SK-N-SH (cell line): ENCODE data around the gene KCNK15. TPM values are rescaled to one million over a fixed set of nuclear protein-coding genes. Genes with fewer than 3 reads are reported as not detected.

Experiments
- CTCF ChIA-PET: fragments of 300-600, 350-600 bp; formaldehyde crosslinking; extraction: SDS; loops from one replicate; lab custom pipeline; 2021; lab: Yijun Ruan, JAX
- POLR2A ChIA-PET: fragments of 350-600 bp; sonication (Branson Sonifier 250); formaldehyde crosslinking; extraction: SDS; loops from one replicate; lab custom pipeline; 2020; ENCODE audit warnings: antibody characterized with exemption, inconsistent platforms; lab: Yijun Ruan, JAX
- DNase-seq: peaks from one replicate; pipeline ENCODE4 v3.0.0; 2012
- H2AFZ ChIP-seq: fragments of 200-600 bp; sonication (generic); 2 replicates; pipeline ENCODE4 v1.8.1; 2016; ENCODE audit warnings: antibody characterized with exemption, mild to moderate bottlenecking, low read depth
- H3F3A ChIP-seq: fragments of 200-600 bp; sonication (generic); replicated peaks from 2 replicates; pipeline ENCODE3; 2016; ENCODE audit warnings: antibody characterized with exemption, mild to moderate bottlenecking; ENCODE audit not compliant: insufficient read depth
- H3K27ac ChIP-seq, 2 experiments: fragments of 200-500 bp in 1 of 2; fragments of 200-600 bp in 1 of 2; sonication (Bioruptor generic) in 1 of 2; sonication (generic), shearing (Covaris generic) in 1 of 2; 2 replicates each; pipeline versions ENCODE4 v1.5.1 to v1.6.1; 2014 to 2016; ENCODE audit warnings: low read depth in 2 of 2, inconsistent platforms in 1 of 2, low read length in 1 of 2, mild to moderate bottlenecking in 1 of 2, mixed read lengths in 1 of 2
- H3K27me3 ChIP-seq: fragments of 200-600 bp; sonication (generic), shearing (Covaris generic); 2 replicates; pipeline ENCODE4 v1.6.1; 2016; ENCODE audit warnings: mixed run types; ENCODE audit not compliant: insufficient read depth
- H3K36me3 ChIP-seq, 2 experiments: fragments of 200-500 bp in 1 of 2; fragments of 200-600 bp in 1 of 2; sonication (Bioruptor generic) in 1 of 2; sonication (generic) in 1 of 2; replicated peaks in 1 of 2; 2 replicates each; pipeline versions ENCODE3 to v1.5.1; 2014 to 2016; ENCODE audit warnings: low read length in 1 of 2, mild to moderate bottlenecking in 1 of 2; ENCODE audit not compliant: insufficient read depth in 2 of 2, control insufficient read depth in 1 of 2
- H3K4me1 ChIP-seq, 2 experiments: fragments of 200-500 bp in 1 of 2; fragments of 200-600 bp in 1 of 2; sonication (Bioruptor generic) in 1 of 2; sonication (generic), shearing (Covaris generic) in 1 of 2; 2 replicates each; pipeline versions ENCODE4 v1.5.1 to v1.6.1; 2014 to 2016; ENCODE audit warnings: low read depth in 1 of 2, low read length in 1 of 2, mixed run types in 1 of 2; ENCODE audit not compliant: insufficient read depth in 2 of 2, control insufficient read depth in 1 of 2
- H3K4me2 ChIP-seq: fragments of 200-600 bp; sonication (generic), shearing (Covaris generic); 2 replicates; pipeline ENCODE4 v1.6.1; 2017; ENCODE audit warnings: mixed run types
- H3K4me3 ChIP-seq, 2 experiments: fragments of 200-500 bp in 1 of 2; fragments of 200-600 bp in 1 of 2; sonication (Bioruptor generic) in 1 of 2; sonication (generic), shearing (Covaris generic) in 1 of 2; 2 replicates each; pipeline versions ENCODE4 v1.5.1 to v1.8.1; 2014 to 2016; ENCODE audit warnings: low read depth in 2 of 2, inconsistent platforms in 1 of 2, low read length in 1 of 2, mild to moderate bottlenecking in 1 of 2, mixed read lengths in 1 of 2, moderate library complexity in 1 of 2
- H3K79me2 ChIP-seq: fragments of 200-600 bp; sonication (generic); 2 replicates; pipeline ENCODE4 v1.8.1; 2017; ENCODE audit warnings: mild to moderate bottlenecking; ENCODE audit not compliant: insufficient read depth
- H3K9ac ChIP-seq: fragments of 200-600 bp; sonication (generic); 2 replicates; pipeline ENCODE4 v1.6.1; 2017; ENCODE audit warnings: mixed run types
- H3K9me2 ChIP-seq: fragments of 200-600 bp; sonication (generic); 2 replicates; pipeline ENCODE4 v1.6.1; 2017; ENCODE audit warnings: mixed run types
- H3K9me3 ChIP-seq: fragments of 200-600 bp; sonication (generic); 2 replicates; pipeline ENCODE4 v1.6.1; 2017; ENCODE audit warnings: mixed run types, mild to moderate bottlenecking, moderate library complexity
- H4K20me1 ChIP-seq: fragments of 200-600 bp; sonication (generic); 2 replicates; pipeline ENCODE4 v1.6.1; 2017; ENCODE audit warnings: mild to moderate bottlenecking, mixed run types; ENCODE audit not compliant: insufficient read depth
- EZH2phosphoT487 ChIP-seq: fragments of 200-600 bp; sonication (generic); IDR thresholded peaks from 2 replicates; pipeline ENCODE4 v1.6.1; 2017; ENCODE audit warnings: low read depth, mixed run types, mild to moderate bottlenecking, antibody characterized with exemption, moderate library complexity, borderline replicate concordance
- FOSL2 ChIP-seq: IDR thresholded peaks from 2 replicates; pipeline ENCODE4 v1.4.0; 2012; ENCODE audit warnings: low read depth, mild to moderate bottlenecking, moderate library complexity, borderline replicate concordance
- MEF2A ChIP-seq: IDR thresholded peaks from 2 replicates; pipeline ENCODE4 v1.4.0; 2012; ENCODE audit warnings: low read depth, borderline replicate concordance
- MXI1 ChIP-seq: IDR thresholded peaks from 2 replicates; pipeline ENCODE4 v1.6.1; 2012; ENCODE audit warnings: mild to moderate bottlenecking, low read depth, low read length, improper control_type of control experiment
- NFIC ChIP-seq: IDR thresholded peaks from 2 replicates; pipeline ENCODE4 v1.4.0; 2012; ENCODE audit warnings: borderline replicate concordance
- NRF1 ChIP-seq: IDR thresholded peaks from 2 replicates; pipeline ENCODE4 v1.6.1; 2012; ENCODE audit warnings: low read depth, mild to moderate bottlenecking, low read length
- POLR2AphosphoS5 ChIP-seq: IDR thresholded peaks from 2 replicates; pipeline ENCODE4 v1.6.1; 2012; ENCODE audit warnings: low read depth, low read length
- RCOR1 ChIP-seq: fragments of 150-350 bp; IDR thresholded peaks from 2 replicates; pipeline ENCODE4 v1.6.1; 2017; ENCODE audit warnings: antibody characterized with exemption, low read length
- RXRA ChIP-seq: IDR thresholded peaks from 2 replicates; pipeline ENCODE4 v1.4.0; 2012; ENCODE audit warnings: low read depth, mild to moderate bottlenecking, borderline replicate concordance
- SIN3A ChIP-seq: IDR thresholded peaks from 2 replicates; pipeline ENCODE4 v1.6.1; 2012; ENCODE audit warnings: low read depth, mild to moderate bottlenecking, low read length, moderate library complexity, borderline replicate concordance
- TAF1 ChIP-seq: IDR thresholded peaks from 2 replicates; pipeline ENCODE4 v1.6.1; 2012; ENCODE audit warnings: low read depth, mild to moderate bottlenecking, low read length, moderate library complexity, borderline replicate concordance
- TCF12 ChIP-seq: IDR thresholded peaks from 2 replicates; pipeline ENCODE4 v1.4.0; 2012
- TEAD4 ChIP-seq: IDR thresholded peaks from 2 replicates; pipeline ENCODE4 v1.4.0; 2012; ENCODE audit warnings: mild to moderate bottlenecking, borderline replicate concordance; ENCODE audit not compliant: insufficient read depth
- YY1 ChIP-seq: IDR thresholded peaks from 2 replicates; pipeline ENCODE4 v1.4.0; 2012; ENCODE audit warnings: low read depth, mild to moderate bottlenecking
- WGBS: methylation state at CpG from one replicate; pipeline ENCODE4 v1.1.6; 2017; ENCODE audit warnings: low lambda C conversion rate; 5-methylcytosine and 5-hydroxymethylcytosine counted together
- polyA plus RNA-seq, 3 experiments: library from polyadenylated mRNA; depleted of rRNA; stranded (reverse); fragments of >200 nt; gene quantifications; 2 replicates each; pipeline ENCODE4 v1.2.3, GENCODE V29; 2012
- TF ChIP-seq, protein P1 (sequence below): fragments of 200-600 bp; sonication (generic); IDR thresholded peaks from 2 replicates; pipeline ENCODE4 v1.6.1; 2017; ENCODE audit warnings: antibody characterized with exemption, mild to moderate bottlenecking, moderate library complexity
- TF ChIP-seq, protein P2 (sequence below): IDR thresholded peaks from 2 replicates; pipeline ENCODE4 v1.4.0; 2012; ENCODE audit warnings: low read depth, borderline replicate concordance

The KCNK15 gene
- polyA plus RNA-seq, 1 of the 3 experiments (the other 2 are of a cell fraction) = 0.02 TPM

DNA sequence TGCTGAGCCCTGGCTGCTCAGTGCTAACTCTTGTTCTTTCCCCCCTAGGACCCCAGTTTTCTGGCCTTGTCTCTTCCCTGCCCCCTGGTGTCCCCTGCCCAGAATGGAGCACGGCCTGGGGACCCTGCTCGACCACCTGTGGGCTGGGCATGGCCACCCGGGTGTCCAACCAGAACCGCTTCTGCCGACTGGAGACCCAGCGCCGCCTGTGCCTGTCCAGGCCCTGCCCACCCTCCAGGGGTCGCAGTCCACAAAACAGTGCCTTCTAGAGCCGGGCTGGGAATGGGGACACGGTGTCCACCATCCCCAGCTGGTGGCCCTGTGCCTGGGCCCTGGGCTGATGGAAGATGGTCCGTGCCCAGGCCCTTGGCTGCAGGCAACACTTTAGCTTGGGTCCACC, 18.6 kb upstream of the KCNK15 start:
- Histone ChIP-seq H3K4me2 (no peak overlapping the region), H2AFZ (no peak overlapping the region), H3K4me3 (no peak overlapping the region), H3K27ac (no peak overlapping the region), H4K20me1 (no peaks in the 10 kb centered on the region), H3K36me3 (no peaks in the 10 kb centered on the region), H3K9me2 (no peaks in the 10 kb centered on the region), H3K9ac (no peak overlapping the region), H3K79me2 (no peaks in the 10 kb centered on the region), H3K4me1 (peaks cover 17 to 21% of the 10 kb centered on the region in 2 experiments), H3F3A (peaks cover 19% of the 10 kb centered on the region), H3K27me3 (no peaks in the 10 kb centered on the region), H3K9me3 (no peaks in the 10 kb centered on the region)
- WGBS = 87% methylated on average over 4 of the region's 11 CpGs
- ChIA-PET CTCF (interaction anchor here (0.6 to 9.0 kb wide), 4 partner anchors 10 to 59 kb away, joined by 3 to 183 read pairs (median 8); no protein-coding TSS in a partner anchor), POLR2A (no interaction called here)
- no peak for DNase-seq
- no peak for TF ChIP-seq YY1
- TF ChIP-seq RXRA = no peak
- no peak for TF ChIP-seq EZH2phosphoT487
- TF ChIP-seq, protein P1, sequence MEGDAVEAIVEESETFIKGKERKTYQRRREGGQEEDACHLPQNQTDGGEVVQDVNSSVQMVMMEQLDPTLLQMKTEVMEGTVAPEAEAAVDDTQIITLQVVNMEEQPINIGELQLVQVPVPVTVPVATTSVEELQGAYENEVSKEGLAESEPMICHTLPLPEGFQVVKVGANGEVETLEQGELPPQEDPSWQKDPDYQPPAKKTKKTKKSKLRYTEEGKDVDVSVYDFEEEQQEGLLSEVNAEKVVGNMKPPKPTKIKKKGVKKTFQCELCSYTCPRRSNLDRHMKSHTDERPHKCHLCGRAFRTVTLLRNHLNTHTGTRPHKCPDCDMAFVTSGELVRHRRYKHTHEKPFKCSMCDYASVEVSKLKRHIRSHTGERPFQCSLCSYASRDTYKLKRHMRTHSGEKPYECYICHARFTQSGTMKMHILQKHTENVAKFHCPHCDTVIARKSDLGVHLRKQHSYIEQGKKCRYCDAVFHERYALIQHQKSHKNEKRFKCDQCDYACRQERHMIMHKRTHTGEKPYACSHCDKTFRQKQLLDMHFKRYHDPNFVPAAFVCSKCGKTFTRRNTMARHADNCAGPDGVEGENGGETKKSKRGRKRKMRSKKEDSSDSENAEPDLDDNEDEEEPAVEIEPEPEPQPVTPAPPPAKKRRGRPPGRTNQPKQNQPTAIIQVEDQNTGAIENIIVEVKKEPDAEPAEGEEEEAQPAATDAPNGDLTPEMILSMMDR = no peak
- TF ChIP-seq MXI1 = no peak
- no peak for TF ChIP-seq FOSL2
- TF ChIP-seq SIN3A = no peak
- TF ChIP-seq TAF1 = no peak
- TF ChIP-seq MEF2A = no peak
- TF ChIP-seq NRF1 = no peak
- TF ChIP-seq TCF12 = no peak
- no peak for TF ChIP-seq NFIC
- TF ChIP-seq TEAD4 = no peak
- no peak for TF ChIP-seq RCOR1

DNA sequence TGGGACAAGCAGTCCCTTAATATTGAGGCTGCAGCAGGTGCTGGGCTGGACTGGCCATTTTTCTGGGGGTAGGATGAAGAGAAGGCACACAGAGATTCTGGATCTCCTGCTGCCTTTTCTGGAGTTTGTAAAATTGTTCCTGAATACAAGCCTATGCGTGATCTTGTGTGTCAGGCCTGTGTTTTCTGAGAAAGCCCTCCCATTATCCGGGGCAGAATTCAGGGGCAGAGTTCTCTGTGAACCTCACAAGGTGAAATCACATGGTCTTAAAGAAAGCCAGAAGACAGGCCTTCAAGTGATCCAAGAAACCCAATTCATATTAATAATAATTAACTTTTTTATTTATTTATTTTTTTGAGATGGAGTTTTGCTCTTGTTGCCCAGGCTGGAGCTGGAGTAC, 18.0 kb upstream of the KCNK15 start:
- Histone ChIP-seq H3K27me3 (no peaks in the 10 kb centered on the region), H3K9ac (no peak overlapping the region), H3K4me1 (peaks cover 17 to 21% of the 10 kb centered on the region in 2 experiments), H3K4me2 (no peak overlapping the region), H3F3A (peaks cover 21% of the 10 kb centered on the region), H3K4me3 (no peak overlapping the region), H3K27ac (no peak overlapping the region), H2AFZ (no peak overlapping the region), H4K20me1 (no peaks in the 10 kb centered on the region), H3K79me2 (no peaks in the 10 kb centered on the region), H3K9me2 (no peaks in the 10 kb centered on the region), H3K9me3 (no peaks in the 10 kb centered on the region), H3K36me3 (no peaks in the 10 kb centered on the region)
- no peak for DNase-seq
- TF ChIP-seq, protein P1 = no peak
- no peak for TF ChIP-seq TAF1
- TF ChIP-seq, protein P2, sequence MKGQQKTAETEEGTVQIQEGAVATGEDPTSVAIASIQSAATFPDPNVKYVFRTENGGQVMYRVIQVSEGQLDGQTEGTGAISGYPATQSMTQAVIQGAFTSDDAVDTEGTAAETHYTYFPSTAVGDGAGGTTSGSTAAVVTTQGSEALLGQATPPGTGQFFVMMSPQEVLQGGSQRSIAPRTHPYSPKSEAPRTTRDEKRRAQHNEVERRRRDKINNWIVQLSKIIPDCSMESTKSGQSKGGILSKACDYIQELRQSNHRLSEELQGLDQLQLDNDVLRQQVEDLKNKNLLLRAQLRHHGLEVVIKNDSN = no peak
- no peak for TF ChIP-seq NRF1
- no peak for TF ChIP-seq POLR2AphosphoS5
- POLR2A ChIA-PET = no interaction called here
- 90% methylated on average over 2 of the region's 2 CpGs for WGBS
- CTCF ChIA-PET = interaction anchor here (0.6 to 9.0 kb wide), 5 partner anchors 10 to 139 kb away, joined by 3 to 183 read pairs (median 6); no protein-coding TSS in a partner anchor
